Stimulated activated memory B cell treated with anti-CD40 and anti-IgM and Interleukin-4, amounts not matched to agents 10 μg/mL and 1 μg/mL and 100 μg/mL, for 72 hours (primary cell): Measurements from ENCODE around the gene FAM124B.

Source experiments
- ATAC-seq: fragments of 150-1000 bp; cut with Tn5 transposase; 2 replicates; pipeline ENCODE4 v1.10.0; 2021
- H3K27ac Mint-ChIP-seq: one replicate; pipeline ENCODE4 v1.8.0; 2022; ENCODE audit warnings: mild to moderate bottlenecking, mixed read lengths
- H3K27me3 Mint-ChIP-seq: one replicate; pipeline ENCODE4 v1.8.0; 2022; ENCODE audit warnings: mixed read lengths
- H3K36me3 Mint-ChIP-seq: one replicate; pipeline ENCODE4 v1.8.0; 2022; ENCODE audit warnings: mixed read lengths
- H3K4me1 Mint-ChIP-seq: one replicate; pipeline ENCODE4 v1.8.0; 2022; ENCODE audit warnings: mixed read lengths
- H3K4me3 Mint-ChIP-seq: one replicate; pipeline ENCODE4 v1.8.0; 2022; ENCODE audit warnings: mild to moderate bottlenecking, moderate library complexity, mixed read lengths
- H3K9me3 Mint-ChIP-seq: one replicate; pipeline ENCODE4 v1.8.0; 2022; ENCODE audit warnings: mixed read lengths

FAM124B gene

GRCh38 chr2:224347176-224348051 is 54.5 kb downstream of the FAM124B start:
- Mint-ChIP-seq H3K36me3 (peaks cover 5% of the 10 kb centered on the region), H3K9me3 (peaks cover 6% of the 10 kb centered on the region), H3K4me1 (no peaks in the 10 kb centered on the region), H3K27ac (no peak overlapping the region), H3K27me3 (peaks cover 25% of the 10 kb centered on the region), H3K4me3 (no peak overlapping the region)
- no peak for ATAC-seq

- Mint-ChIP-seq H3K27me3 (peaks cover 15% of the 10 kb centered on the region), H3K4me3 (no peak overlapping the region), H3K36me3 (peaks cover 5% of the 10 kb centered on the region), H3K27ac (no peak overlapping the region), H3K4me1 (no peaks in the 10 kb centered on the region), H3K9me3 (peaks cover 6% of the 10 kb centered on the region)
- ATAC-seq: no peak
Observed at GRCh38 chr2:224345492-224345891, 56.4 kb downstream of the FAM124B start.

- H3K27ac Mint-ChIP-seq: no peak overlapping the region
- peaks cover 5% of the 10 kb centered on the region for H3K36me3 Mint-ChIP-seq
- no peaks in the 10 kb centered on the region for H3K4me1 Mint-ChIP-seq
- H3K4me3 Mint-ChIP-seq: no peak overlapping the region
- peaks cover 5% of the 10 kb centered on the region for H3K27me3 Mint-ChIP-seq
- ATAC-seq: no peak
- peaks cover 6% of the 10 kb centered on the region for H3K9me3 Mint-ChIP-seq
Observed at GRCh38 chr2:224343226-224343625, 58.7 kb downstream of the FAM124B start.

GRCh38 chr2:224335991-224336390 is 65.9 kb downstream of the FAM124B start:
- Mint-ChIP-seq H3K9me3 (no peaks in the 10 kb centered on the region), H3K36me3 (no peaks in the 10 kb centered on the region), H3K4me3 (no peak overlapping the region), H3K27me3 (no peaks in the 10 kb centered on the region), H3K4me1 (no peaks in the 10 kb centered on the region), H3K27ac (no peak overlapping the region)
- no peak for ATAC-seq

- ATAC-seq: no peak
- no peak overlapping the region for H3K27ac Mint-ChIP-seq
- no peak overlapping the region for H3K4me3 Mint-ChIP-seq
- H3K9me3 Mint-ChIP-seq: no peaks in the 10 kb centered on the region
- no peaks in the 10 kb centered on the region for H3K4me1 Mint-ChIP-seq
- no peaks in the 10 kb centered on the region for H3K36me3 Mint-ChIP-seq
- no peaks in the 10 kb centered on the region for H3K27me3 Mint-ChIP-seq
Observed at GRCh38 chr2:224334726-224335125, 67.2 kb downstream of the FAM124B start.

- H3K36me3 Mint-ChIP-seq: no peaks in the 10 kb centered on the region
- ATAC-seq: no peak
- no peak overlapping the region for H3K4me3 Mint-ChIP-seq
- H3K9me3 Mint-ChIP-seq: no peaks in the 10 kb centered on the region
- peaks cover 2% of the 10 kb centered on the region for H3K27me3 Mint-ChIP-seq
- no peak overlapping the region for H3K27ac Mint-ChIP-seq
- H3K4me1 Mint-ChIP-seq: no peaks in the 10 kb centered on the region
Observed at GRCh38 chr2:224333726-224334482, 68.0 kb downstream of the FAM124B start.

- no peak overlapping the region for H3K27ac Mint-ChIP-seq
- no peak for ATAC-seq
Observed at GRCh38 chr2:224331698-224332097, 70.2 kb downstream of the FAM124B start.

GRCh38 chr2:224328798-224329197 is 73.1 kb downstream of the FAM124B start:
- no peak overlapping the region for H3K4me3 Mint-ChIP-seq
- H3K27me3 Mint-ChIP-seq: peaks cover 32% of the 10 kb centered on the region

More at GRCh38 chr2:224331698-224332097, 70.2 kb downstream of the FAM124B start:
- Mint-ChIP-seq H3K27me3 (peaks cover 24% of the 10 kb centered on the region), H3K36me3 (no peaks in the 10 kb centered on the region), H3K4me3 (no peak overlapping the region), H3K4me1 (no peaks in the 10 kb centered on the region), H3K9me3 (no peaks in the 10 kb centered on the region)

More at GRCh38 chr2:224328798-224329197, 73.1 kb downstream of the FAM124B start:
- H3K36me3 Mint-ChIP-seq: no peaks in the 10 kb centered on the region
- no peaks in the 10 kb centered on the region for H3K9me3 Mint-ChIP-seq
- no peaks in the 10 kb centered on the region for H3K4me1 Mint-ChIP-seq
- H3K27ac Mint-ChIP-seq: no peak overlapping the region
- ATAC-seq: no peak
